ENCODE data around the gene SEMA4D. TPM values are rescaled to one million over a fixed set of nuclear protein-coding genes. Genes with fewer than 3 reads are reported as not detected.
A peak's percentile ranks its signal among the peaks of the same experiment; 100 is the strongest.

SEMA4D gene
- polyA plus RNA-seq, 1 experiment = 0.50 TPM

DNA sequence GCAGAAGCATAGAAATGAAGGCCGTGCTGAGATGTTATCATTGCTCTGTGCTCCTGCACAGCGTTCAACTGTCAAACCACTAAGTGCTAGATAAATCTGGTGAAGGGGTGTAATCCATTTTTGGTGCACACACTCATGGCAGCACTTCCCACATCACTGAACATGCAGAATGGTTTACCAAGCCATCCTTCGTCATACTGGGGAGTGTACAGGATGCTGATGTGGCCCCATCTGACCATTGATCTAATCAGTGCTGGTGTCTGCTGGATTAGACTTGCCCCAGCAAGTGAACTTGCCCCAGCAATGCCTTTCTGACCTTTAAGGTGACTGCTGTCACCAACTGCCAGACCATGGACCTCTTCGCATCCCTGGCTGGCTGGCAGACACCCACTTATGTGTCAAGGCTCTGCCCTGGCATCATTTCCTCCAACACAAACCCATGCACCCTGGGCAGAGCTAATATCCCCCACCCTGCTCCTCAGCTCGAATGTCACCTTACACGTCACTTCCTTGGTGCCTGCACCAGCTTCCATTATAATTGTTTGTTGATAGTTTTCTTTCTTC, 4.2 kb upstream of the SEMA4D start:
- Histone ChIP-seq H3K36me3 (ENCODE audit: control insufficient read depth, insufficient read depth, low read length) (no peaks in the 10 kb centered on the region), H3K4me3 (ENCODE audit: low read depth, low read length) (no peak overlapping the region), H3K27me3 (ENCODE audit: control insufficient read depth, insufficient read depth, low read length) (no peaks in the 10 kb centered on the region; the same call in 1 of the 2 replicates)
- POLR2A ChIA-PET = no interaction called here
- CTCF ChIA-PET = interaction anchor here (0.6 to 1.3 kb wide), 2 partner anchors 11 to 166 kb away, joined by 3 read pairs; no protein-coding TSS in a partner anchor
- TF ChIP-seq, protein P1, sequence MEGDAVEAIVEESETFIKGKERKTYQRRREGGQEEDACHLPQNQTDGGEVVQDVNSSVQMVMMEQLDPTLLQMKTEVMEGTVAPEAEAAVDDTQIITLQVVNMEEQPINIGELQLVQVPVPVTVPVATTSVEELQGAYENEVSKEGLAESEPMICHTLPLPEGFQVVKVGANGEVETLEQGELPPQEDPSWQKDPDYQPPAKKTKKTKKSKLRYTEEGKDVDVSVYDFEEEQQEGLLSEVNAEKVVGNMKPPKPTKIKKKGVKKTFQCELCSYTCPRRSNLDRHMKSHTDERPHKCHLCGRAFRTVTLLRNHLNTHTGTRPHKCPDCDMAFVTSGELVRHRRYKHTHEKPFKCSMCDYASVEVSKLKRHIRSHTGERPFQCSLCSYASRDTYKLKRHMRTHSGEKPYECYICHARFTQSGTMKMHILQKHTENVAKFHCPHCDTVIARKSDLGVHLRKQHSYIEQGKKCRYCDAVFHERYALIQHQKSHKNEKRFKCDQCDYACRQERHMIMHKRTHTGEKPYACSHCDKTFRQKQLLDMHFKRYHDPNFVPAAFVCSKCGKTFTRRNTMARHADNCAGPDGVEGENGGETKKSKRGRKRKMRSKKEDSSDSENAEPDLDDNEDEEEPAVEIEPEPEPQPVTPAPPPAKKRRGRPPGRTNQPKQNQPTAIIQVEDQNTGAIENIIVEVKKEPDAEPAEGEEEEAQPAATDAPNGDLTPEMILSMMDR (IDR thresholded peaks at IDR 0.05; ENCODE audit: insufficient read depth, low read depth, low read length) = no peak
- DNase-seq (ENCODE audit: low read depth) = no peak

DNA sequence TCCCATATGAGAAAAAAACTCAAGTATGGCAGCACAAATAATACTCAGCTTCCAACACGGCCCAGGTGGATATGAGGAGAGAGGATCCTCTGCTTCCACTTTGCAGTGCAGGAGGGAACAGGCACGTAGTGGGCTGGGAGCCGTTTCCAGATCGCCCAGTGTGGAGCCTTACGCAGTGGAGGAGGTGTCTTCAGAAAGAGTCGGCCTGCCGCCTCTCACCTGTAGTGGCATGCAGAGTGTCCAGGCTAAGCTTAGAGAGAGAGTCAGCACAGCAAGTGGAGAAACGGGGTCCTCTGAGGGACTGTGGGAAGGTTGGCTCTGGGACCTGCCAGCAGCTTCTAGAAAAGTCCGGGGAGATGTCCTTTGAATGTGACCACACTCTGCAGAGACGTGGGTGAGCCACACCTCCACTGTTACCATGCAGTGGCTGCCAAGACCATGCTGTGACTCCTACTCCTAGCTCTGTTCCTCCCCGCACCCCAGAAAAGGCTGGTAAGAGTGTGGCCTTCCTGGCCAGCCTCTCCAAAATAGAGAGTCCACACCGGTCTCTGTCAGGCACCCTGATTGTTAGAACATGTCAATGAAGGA, 3.5 kb upstream of the SEMA4D start:
- POLR2A ChIA-PET = no interaction called here
- CTCF ChIA-PET = interaction anchor here (0.6 kb wide), 1 partner anchor 166 kb away, joined by 3 read pairs; no protein-coding TSS in a partner anchor

GRCh38 chr9:89500008-89500407, 2.1 kb upstream of the SEMA4D start:
- no peaks in the 10 kb centered on the region for H3K36me3 ChIP-seq (ENCODE audit: control insufficient read depth, insufficient read depth, low read length)
- POLR2A ChIA-PET = no interaction called here
- CTCF ChIA-PET = interaction anchor here (0.6 kb wide), 1 partner anchor 25 kb away, joined by 3 read pairs; no protein-coding TSS in a partner anchor
- peaks cover 4% of the 10 kb centered on the region for H3K27me3 ChIP-seq (ENCODE audit: control insufficient read depth, insufficient read depth, low read length)
- H3K4me3 ChIP-seq (ENCODE audit: low read depth, low read length) = no peak overlapping the region
- DNase-seq (ENCODE audit: low read depth) = no peak
- TF ChIP-seq, protein P1 (IDR thresholded peaks at IDR 0.05; ENCODE audit: insufficient read depth, low read depth, low read length) = no peak

More for the DNA sequence above, 3.5 kb upstream of the SEMA4D start:
- H3K27me3 ChIP-seq (ENCODE audit: control insufficient read depth, insufficient read depth, low read length) = peaks cover 4% of the 10 kb centered on the region
- H3K4me3 ChIP-seq (ENCODE audit: low read depth, low read length) = no peak overlapping the region
- no peak for DNase-seq (ENCODE audit: low read depth)
- TF ChIP-seq, protein P1 (IDR thresholded peaks at IDR 0.05; ENCODE audit: insufficient read depth, low read depth, low read length) = no peak
- H3K36me3 ChIP-seq (ENCODE audit: control insufficient read depth, insufficient read depth, low read length) = no peaks in the 10 kb centered on the region

DNA sequence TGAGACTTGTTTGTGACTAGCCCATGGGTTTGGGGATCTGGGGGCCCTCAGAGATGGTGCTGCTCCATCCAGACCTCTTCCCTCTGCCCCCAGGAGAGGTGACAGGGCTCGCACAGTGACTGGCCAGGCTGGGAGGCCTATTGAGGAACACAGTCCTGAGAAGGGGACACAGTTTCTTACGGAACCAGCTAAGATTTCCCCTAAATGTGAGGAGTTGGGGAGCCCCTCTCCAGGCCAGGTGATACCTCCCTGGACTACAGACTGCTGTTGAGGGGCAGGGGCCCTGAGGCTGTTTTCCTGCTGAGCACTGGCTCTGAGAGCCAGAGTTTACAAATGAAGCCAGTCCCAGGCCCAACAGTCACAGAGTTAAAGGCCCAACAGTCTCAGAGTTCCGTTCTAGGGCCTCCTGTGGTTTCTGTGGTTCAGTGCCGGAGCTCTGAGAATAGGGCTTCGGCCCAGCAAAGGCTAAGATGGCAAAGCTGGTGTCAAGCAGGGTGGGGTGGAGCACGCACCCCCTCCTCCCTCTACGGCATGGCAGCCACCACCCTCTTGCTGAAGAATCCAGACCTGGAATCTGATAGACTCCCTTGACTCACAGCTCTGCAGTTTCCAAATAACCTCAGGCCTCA, 1.1 kb upstream of the SEMA4D start:
- TF ChIP-seq, protein P1 (IDR thresholded peaks at IDR 0.05; ENCODE audit: insufficient read depth, low read depth, low read length) = no peak
- no peaks in the 10 kb centered on the region for H3K36me3 ChIP-seq (ENCODE audit: control insufficient read depth, insufficient read depth, low read length)
- H3K4me3 ChIP-seq (ENCODE audit: low read depth, low read length) = no peak overlapping the region
- no peak for DNase-seq (ENCODE audit: low read depth)
- H3K27me3 ChIP-seq (ENCODE audit: control insufficient read depth, insufficient read depth, low read length) = peaks cover 4% of the 10 kb centered on the region
- ChIA-PET POLR2A (no interaction called here), CTCF (interaction anchor here (0.6 to 1.1 kb wide), 4 partner anchors 8 to 79 kb away, joined by 3 to 5 read pairs (median 4); no protein-coding TSS in a partner anchor)

DNA sequence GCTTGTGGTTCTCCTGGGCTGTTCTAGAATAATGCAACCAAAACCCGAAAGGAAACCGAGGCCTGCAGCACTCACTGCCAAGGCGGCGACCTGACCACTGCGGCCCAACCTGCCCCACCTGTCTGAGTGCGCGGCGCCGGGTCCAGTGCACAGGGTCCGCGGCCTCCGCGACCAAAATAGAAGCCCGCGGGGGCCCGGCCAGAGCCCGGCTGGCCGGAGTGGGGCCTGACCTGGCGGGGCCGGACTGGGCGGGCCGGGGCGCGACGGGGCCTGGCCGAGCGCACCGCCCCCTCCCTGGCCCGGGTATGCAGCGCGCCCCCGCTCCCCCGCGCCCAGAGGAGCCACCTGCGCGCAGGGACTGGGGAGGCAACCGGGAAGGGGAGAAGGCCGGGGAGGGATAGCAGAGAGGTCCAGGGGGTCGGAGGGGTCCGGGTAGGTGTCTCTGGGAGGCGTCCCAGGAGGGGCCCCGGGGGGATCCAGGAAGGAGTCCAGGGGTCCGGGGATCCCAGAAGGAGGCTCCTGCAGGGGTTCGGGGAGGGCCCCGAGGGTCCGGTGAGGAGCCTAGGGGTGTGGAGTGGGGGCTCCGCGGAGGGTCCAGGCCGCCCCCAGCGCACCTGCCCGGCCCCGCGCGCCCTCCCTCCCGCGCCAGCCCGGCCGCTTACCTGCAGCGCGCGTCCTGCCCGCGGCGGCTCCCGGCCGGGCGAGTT, 503 bp downstream of the SEMA4D start:
- POLR2A ChIA-PET = no interaction called here
- no peak for DNase-seq (ENCODE audit: low read depth)
- Histone ChIP-seq H3K36me3 (ENCODE audit: control insufficient read depth, insufficient read depth, low read length) (no peaks in the 10 kb centered on the region), H3K4me3 (ENCODE audit: low read depth, low read length) (peak overlapping the region; percentile 54), H3K27me3 (ENCODE audit: control insufficient read depth, insufficient read depth, low read length) (peaks cover 4% of the 10 kb centered on the region)
- TF ChIP-seq, protein P1 (IDR thresholded peaks at IDR 0.05; ENCODE audit: insufficient read depth, low read depth, low read length) = no peak
- CTCF ChIA-PET = no interaction called here

All from BJ (cell line).